IMR-90 (cell line): Measurements from ENCODE around the gene NPEPL1. TPM values are rescaled to one million over a fixed set of nuclear protein-coding genes. Genes with fewer than 3 reads are reported as not detected.

Experiments used
- ATAC-seq: fragments of 200-7000 bp; cut with Tn5 transposase; 2 replicates; pipeline ENCODE4 v1.9.1; 2020; ENCODE audit warnings: low read depth, mild to moderate bottlenecking, moderate library complexity
- BruUV-seq: library from RNA; stranded (reverse); fragments of 400-500 nt; replicated peaks from 2 replicates; lab custom pipeline; 2021; lab: Mats Ljungman, UMichigan
- CTCF ChIA-PET: fragments of 300-600 bp; formaldehyde crosslinking; extraction: SDS; loops from one replicate; lab custom pipeline; 2021; ENCODE audit warnings: antibody characterized with exemption; lab: Yijun Ruan, JAX
- POLR2A ChIA-PET: fragments of 300-600 bp; sonication (Branson Sonifier 250); formaldehyde crosslinking; loops from one replicate; lab custom pipeline; 2022; ENCODE audit warnings: antibody characterized with exemption; ENCODE audit not compliant: unreplicated experiment; lab: Charles Lee
- DNase-seq: peaks from one replicate; pipeline ENCODE4 v3.0.0; 2013
- H2AFZ ChIP-seq: replicated peaks from 2 replicates; pipeline ENCODE3; 2013; ENCODE audit warnings: low read length, mild to moderate bottlenecking; ENCODE audit not compliant: poor library complexity
- H2AK5ac ChIP-seq: 2 replicates; pipeline ENCODE4 v1.6.1; 2013; ENCODE audit warnings: low read depth, low read length, inconsistent platforms
- H2AK9ac ChIP-seq: replicated peaks from 2 replicates; pipeline ENCODE3; 2013; ENCODE audit warnings: mild to moderate bottlenecking, low read depth, low read length, moderate library complexity; ENCODE audit not compliant: poor library complexity
- H2BK120ac ChIP-seq: 2 replicates; pipeline ENCODE4 v1.6.1; 2013; ENCODE audit warnings: low read depth, low read length, inconsistent platforms
- H2BK15ac ChIP-seq: 3 replicates; pipeline ENCODE4 v1.6.1; 2013; ENCODE audit warnings: low read depth, low read length, inconsistent platforms
- H2BK20ac ChIP-seq: 2 replicates; pipeline ENCODE4 v1.6.1; 2013; ENCODE audit warnings: low read depth, mild to moderate bottlenecking, inconsistent platforms, low read length, moderate library complexity
- H2BK5ac ChIP-seq: 2 replicates; pipeline ENCODE4 v1.6.1; 2013; ENCODE audit warnings: mild to moderate bottlenecking, low read depth, low read length, inconsistent platforms; ENCODE audit not compliant: poor library complexity, severe bottlenecking
- H3K14ac ChIP-seq: replicated peaks from 2 replicates; pipeline ENCODE4 v1.6.1; 2013; ENCODE audit warnings: low read depth, low read length, inconsistent platforms
- H3K18ac ChIP-seq: 2 replicates; pipeline ENCODE4 v1.6.1; 2013; ENCODE audit warnings: low read depth, low read length, control low read depth
- H3K23ac ChIP-seq: 2 replicates; pipeline ENCODE4 v1.6.1; 2013; ENCODE audit warnings: low read depth, low read length, inconsistent platforms
- H3K27ac ChIP-seq: 2 replicates; pipeline ENCODE4 v1.5.1; 2013; ENCODE audit warnings: mild to moderate bottlenecking, control low read depth, low read length; ENCODE audit not compliant: insufficient read depth
- H3K27me3 ChIP-seq: 2 replicates; pipeline ENCODE4 v1.6.1; 2013; ENCODE audit warnings: low read length; ENCODE audit not compliant: control insufficient read depth, insufficient read depth
- H3K36me3 ChIP-seq: 2 replicates; pipeline ENCODE4 v1.6.1; 2013; ENCODE audit warnings: low read length, mixed read lengths; ENCODE audit not compliant: control insufficient read depth, insufficient read depth
- H3K4ac ChIP-seq: 2 replicates; pipeline ENCODE4 v1.6.1; 2013; ENCODE audit warnings: low read depth, low read length, inconsistent platforms
- H3K4me1 ChIP-seq: 2 replicates; pipeline ENCODE4 v1.6.1; 2013; ENCODE audit warnings: low read length, mixed read lengths; ENCODE audit not compliant: control insufficient read depth, insufficient read depth
- H3K4me2 ChIP-seq: 2 replicates; pipeline ENCODE4 v1.6.1; 2013; ENCODE audit warnings: low read depth, mild to moderate bottlenecking, control low read depth, low read length, moderate library complexity
- H3K4me3 ChIP-seq: 2 replicates; pipeline ENCODE4 v1.5.1; 2013; ENCODE audit warnings: low read depth, mild to moderate bottlenecking, control low read depth, low read length, moderate library complexity; ENCODE audit not compliant: insufficient read depth
- H3K56ac ChIP-seq: 2 replicates; pipeline ENCODE4 v1.6.1; 2013; ENCODE audit warnings: low read length, inconsistent platforms; ENCODE audit not compliant: insufficient read depth; ENCODE audit errors: extremely low read depth
- H3K79me1 ChIP-seq, 2 experiments: 2 replicates each; pipeline ENCODE4 v1.6.1; 2013; ENCODE audit warnings: low read length in 2 of 2, inconsistent platforms in 1 of 2, low read depth in 1 of 2
- H3K9ac ChIP-seq: 2 replicates; pipeline ENCODE4 v1.6.1; 2013; ENCODE audit warnings: low read depth, low read length, control low read depth
- H3K9me1 ChIP-seq: 2 replicates; pipeline ENCODE4 v1.6.1; 2013; ENCODE audit warnings: low read length, inconsistent platforms; ENCODE audit not compliant: insufficient read depth
- H3K9me3 ChIP-seq: 2 replicates; pipeline ENCODE4 v1.6.1; 2013; ENCODE audit warnings: low read length; ENCODE audit not compliant: control insufficient read depth, insufficient read depth
- H4K20me1 ChIP-seq: 2 replicates; pipeline ENCODE4 v1.6.1; 2013; ENCODE audit warnings: low read length, inconsistent platforms; ENCODE audit not compliant: insufficient read depth
- H4K5ac ChIP-seq: 2 replicates; pipeline ENCODE4 v1.6.1; 2013; ENCODE audit warnings: mild to moderate bottlenecking, low read depth, low read length, control low read depth
- H4K8ac ChIP-seq, 2 experiments: 2 replicates each; pipeline ENCODE4 v1.6.1; 2013; ENCODE audit warnings: low read depth in 2 of 2, low read length in 2 of 2, control low read depth in 1 of 2, inconsistent platforms in 1 of 2
- H4K91ac ChIP-seq: 2 replicates; pipeline ENCODE4 v1.6.1; 2013; ENCODE audit warnings: low read depth, low read length, inconsistent platforms; ENCODE audit not compliant: insufficient read depth
- BHLHE40 ChIP-seq: fragments of 150-350 bp; IDR thresholded peaks from 2 replicates; pipeline ENCODE4 v1.6.1; 2016; ENCODE audit warnings: mild to moderate bottlenecking, low read depth, low read length
- CTCF ChIP-seq: conservative IDR thresholded peaks from 2 replicates; pipeline ENCODE4 v1.5.1; 2012; ENCODE audit warnings: mild to moderate bottlenecking, low read depth, low read length, improper control_type of control experiment
- FOS ChIP-seq: fragments of 150-350 bp; IDR thresholded peaks from 2 replicates; pipeline ENCODE4 v1.6.1; 2016; ENCODE audit warnings: low read depth, low read length
- MAFK ChIP-seq: IDR thresholded peaks from 2 replicates; pipeline ENCODE4 v1.6.1; 2012; ENCODE audit warnings: low read depth, low read length, improper control_type of control experiment
- MAZ ChIP-seq: IDR thresholded peaks from 2 replicates; pipeline ENCODE4 v1.6.1; 2012; ENCODE audit warnings: low read depth, mild to moderate bottlenecking, low read length, improper control_type of control experiment, moderate library complexity, borderline replicate concordance
- MXI1 ChIP-seq: IDR thresholded peaks from 2 replicates; pipeline ENCODE4 v1.6.1; 2012; ENCODE audit warnings: low read depth, mild to moderate bottlenecking, low read length, moderate library complexity, borderline replicate concordance
- NFE2L2 ChIP-seq: fragments of 150-350 bp; IDR thresholded peaks from 2 replicates; pipeline ENCODE4 v1.6.1; 2016; ENCODE audit warnings: low read depth, mild to moderate bottlenecking, low read length
- RCOR1 ChIP-seq: IDR thresholded peaks from 2 replicates; pipeline ENCODE4 v1.6.1; 2012; ENCODE audit warnings: mild to moderate bottlenecking, low read length, improper control_type of control experiment; ENCODE audit not compliant: insufficient replicate concordance
- RFX5 ChIP-seq: IDR thresholded peaks from 2 replicates; pipeline ENCODE4 v1.8.0; 2012; ENCODE audit warnings: low read depth, mild to moderate bottlenecking, low read length, moderate library complexity
- USF2 ChIP-seq: fragments of 150-350 bp; IDR thresholded peaks from 2 replicates; pipeline ENCODE4 v1.6.1; 2017; ENCODE audit warnings: mild to moderate bottlenecking, antibody characterized with exemption, low read length, low read depth
- WGBS, 2 experiments: methylation state at CpG; one replicate each; pipeline versions ENCODE4 v1.1.5 to v1.1.7; 2013; ENCODE audit warnings: missing lambda C conversion rate in 2 of 2; ENCODE audit not compliant: insufficient read length in 1 of 2; ENCODE audit errors: extremely low coverage in 2 of 2; 5-methylcytosine and 5-hydroxymethylcytosine counted together
- dilution Hi-C: fragments of 300-500 bp; cut with HindIII; formaldehyde crosslinking; loops from one replicate; pipeline ENCODE4 v1.14.3; 2018; ENCODE audit warnings: low sequenced_read_pairs; ENCODE audit not compliant: unreplicated experiment
- in situ Hi-C: fragments of 300-500 bp; cut with MboI; formaldehyde crosslinking; loops from 3 replicates; pipeline ENCODE4 v1.14.3; 2019; ENCODE audit warnings: low sequenced_read_pairs, inconsistent platforms, mixed read lengths
- intact Hi-C: fragments of 100-400 bp; cut with micrococcal nuclease; formaldehyde crosslinking; loops from 2 replicates; pipeline ENCODE4 v1.10.0; 2022
- polyA plus RNA-seq, 3 experiments: library from polyadenylated mRNA; depleted of rRNA; stranded (reverse); fragments of >200 nt; gene quantifications; 2 replicates each; pipeline ENCODE4 v1.2.3, GENCODE V29; 2012; ENCODE audit warnings: low replicate concordance in 1 of 3
- total RNA-seq: library from RNA; depleted of rRNA; stranded (reverse); fragments of >200 nt; gene quantifications from 2 replicates; pipeline ENCODE4 v1.2.3, GENCODE V29; 2012

NPEPL1 gene
- total and polyA plus RNA-seq, 2 of the 4 experiments (the other 2 are of a cell fraction), result 6.3 to 10.4 TPM

- no peaks in the 10 kb centered on the region for H4K20me1 ChIP-seq
- H3K23ac ChIP-seq, result no peak overlapping the region
- H3K79me1 ChIP-seq, result no peaks in the 10 kb centered on the region
- H3K4me1 ChIP-seq, result no peaks in the 10 kb centered on the region
- H3K36me3 ChIP-seq, result no peaks in the 10 kb centered on the region
- H2BK5ac ChIP-seq, result no peak overlapping the region
- H2AK9ac ChIP-seq, result no peak overlapping the region
- no peaks in the 10 kb centered on the region for H3K9me3 ChIP-seq
- H3K4me3 ChIP-seq, result no peak overlapping the region
- H2BK120ac ChIP-seq, result no peak overlapping the region
- no peak overlapping the region for H3K27ac ChIP-seq
- peaks cover 31% of the 10 kb centered on the region for H3K27me3 ChIP-seq
- H3K9me1 ChIP-seq, result no peaks in the 10 kb centered on the region
- no peak overlapping the region for H4K91ac ChIP-seq
- no peak overlapping the region for H2BK15ac ChIP-seq
- no peak overlapping the region for H4K8ac ChIP-seq
- no peak overlapping the region for H3K14ac ChIP-seq
- no peak overlapping the region for H4K5ac ChIP-seq
- H3K56ac ChIP-seq, result no peak overlapping the region
- H3K18ac ChIP-seq, result no peak overlapping the region
- dilution Hi-C loops, result no loop called here
- H3K4ac ChIP-seq, result no peak overlapping the region
- H3K9ac ChIP-seq, result no peak overlapping the region
- H3K4me2 ChIP-seq, result no peak overlapping the region
- intact Hi-C loops, result no loop called here
- TF ChIP-seq MXI1, result no peak
- no peak for TF ChIP-seq RCOR1
- TF ChIP-seq NFE2L2, result no peak
- TF ChIP-seq BHLHE40, result no peak
- TF ChIP-seq RFX5, result no peak
- no peak for TF ChIP-seq MAFK
- TF ChIP-seq MAZ, result no peak
- no peak for TF ChIP-seq CTCF
- TF ChIP-seq USF2, result no peak
- no peak for TF ChIP-seq FOS
- no peak overlapping the region for H2AK5ac ChIP-seq
- in situ Hi-C loops, result no loop called here
- WGBS, 2 experiments, result 46% methylated on average over 4 of the region's 14 CpGs; no CpG with 5 or more reads in 1 of the 2 experiments
- H2AFZ ChIP-seq, result no peak overlapping the region
- POLR2A ChIA-PET, result no interaction called here
- ATAC-seq (no peak), DNase-seq (no peak)
- CTCF ChIA-PET, result no interaction called here
- H2BK20ac ChIP-seq, result no peak overlapping the region
- BruUV-seq, result no TSS peak
Observed at GRCh38 chr20:58753267-58753921, 60.8 kb downstream of the NPEPL1 start.
